T-cell (primary cell): ENCODE results near the gene RBM18. TPM values are rescaled to one million over a fixed set of nuclear protein-coding genes. Genes with fewer than 3 reads are reported as not detected.

Experiments
- ATAC-seq, 4 experiments: fragments of 200-7000 bp in 3 of 4; fragments of 150-1000 bp in 1 of 4; cut with Tn5 transposase; replicated peaks in 1 of 4; 1 replicate in 3 of 4; 2 replicates in 1 of 4; pipeline ENCODE4 v1.10.0; 2021; ENCODE audit warnings: moderate library complexity in 3 of 4, mild to moderate bottlenecking in 2 of 4, moderate number of reproducible peaks in 1 of 4
- CTCF ChIA-PET, 2 donors: fragments of 300-600 bp; sonication (Branson Sonifier 250); formaldehyde crosslinking; loops; one replicate each; lab custom pipeline; 2022; ENCODE audit warnings: antibody characterized with exemption in 2 of 2; lab: Charles Lee
- POLR2A ChIA-PET, 2 donors: fragments of 300-600 bp; sonication (Branson Sonifier 250); formaldehyde crosslinking; loops; one replicate each; lab custom pipeline; 2022; ENCODE audit warnings: antibody characterized with exemption in 2 of 2; lab: Charles Lee
- DNase-seq, 35 experiments: peaks; one replicate each; pipeline versions ENCODE4 v3.0.0 to v3.0.0-alpha.2; 2013 to 2023
- H3K27ac ChIP-seq: one replicate; pipeline ENCODE4 v1.5.1; 2013; ENCODE audit warnings: low read length
- H3K27me3 ChIP-seq, 2 experiments: replicated peaks in 1 of 2; 1 replicate in 1 of 2; 2 replicates in 1 of 2; pipeline versions ENCODE4 v1.6.1 to v1.7.0; 2013; ENCODE audit warnings: low read length in 1 of 2, mixed read lengths in 1 of 2; ENCODE audit not compliant: control insufficient read depth in 2 of 2, insufficient read depth in 2 of 2; ENCODE audit errors: extremely low read depth in 1 of 2
- H3K36me3 ChIP-seq, 2 donors: 1 replicate in 1 of 2; 2 replicates in 1 of 2; pipeline versions ENCODE4 v1.6.1 to v1.7.0; 2013; ENCODE audit warnings: low read length in 1 of 2; ENCODE audit not compliant: control insufficient read depth in 2 of 2, insufficient read depth in 1 of 2; ENCODE audit errors: extremely low read depth in 1 of 2
- H3K4me1 ChIP-seq, 2 experiments: 1 replicate in 1 of 2; 2 replicates in 1 of 2; pipeline versions ENCODE4 v1.6.1 to v1.7.0; 2013; ENCODE audit warnings: low read length in 2 of 2, mixed read lengths in 1 of 2; ENCODE audit not compliant: insufficient read depth in 2 of 2, control insufficient read depth in 1 of 2; ENCODE audit errors: extremely low read depth in 1 of 2
- H3K4me3 ChIP-seq, 2 donors: 1 replicate in 1 of 2; 2 replicates in 1 of 2; pipeline versions ENCODE4 v1.5.1 to v1.7.0; 2013; ENCODE audit warnings: mild to moderate bottlenecking in 2 of 2, low read length in 1 of 2, moderate library complexity in 1 of 2; ENCODE audit not compliant: control insufficient read depth in 1 of 2; ENCODE audit errors: extremely low read depth in 1 of 2
- H3K9me3 ChIP-seq: 2 replicates; pipeline ENCODE4 v1.7.0; 2013
- H3K27ac Mint-ChIP-seq, 2 donors: one replicate each; pipeline ENCODE4 v1.8.0; 2020 to 2021; ENCODE audit warnings: mild to moderate bottlenecking in 2 of 2, mixed read lengths in 2 of 2
- H3K27me3 Mint-ChIP-seq, 2 donors: one replicate each; pipeline ENCODE4 v1.8.0; 2021 to 2022; ENCODE audit warnings: mixed read lengths in 2 of 2
- H3K36me3 Mint-ChIP-seq: one replicate; pipeline ENCODE4 v1.8.0; 2021; ENCODE audit warnings: mixed read lengths
- H3K4me1 Mint-ChIP-seq, 3 donors: one replicate each; pipeline ENCODE4 v1.8.0; 2020 to 2022; ENCODE audit warnings: mixed read lengths in 3 of 3, mild to moderate bottlenecking in 1 of 3
- H3K4me3 Mint-ChIP-seq, 3 donors: one replicate each; pipeline ENCODE4 v1.8.0; 2020 to 2022; ENCODE audit warnings: mild to moderate bottlenecking in 3 of 3, mixed read lengths in 3 of 3, moderate library complexity in 3 of 3
- H3K9me3 Mint-ChIP-seq, 3 donors: one replicate each; pipeline ENCODE4 v1.8.0; 2020 to 2022; ENCODE audit warnings: mixed read lengths in 3 of 3
- WGBS: methylation state at CpG from one replicate; pipeline ENCODE4 v1.1.5; 2013; ENCODE audit warnings: missing lambda C conversion rate; ENCODE audit not compliant: insufficient coverage; 5-methylcytosine and 5-hydroxymethylcytosine counted together
- total RNA-seq, 35 experiments: library from RNA in 6 of 35; stranded (reverse) in 6 of 35; fragments of 120-200 nt in 1 of 35; gene quantifications; one replicate each; pipeline versions ENCODE4 v1.2.1 to v1.2.4 and lab custom pipeline; 2013 to 2026

The RBM18 gene
- total RNA-seq, 5 donors from 2014 or later (not counting 1 experiment from before 2014, with no cell fraction given): 15.8 to 19.9 (median 17.5) TPM

- Mint-ChIP-seq H3K36me3 (peaks cover 71% of the 10 kb centered on the region), H3K4me3 (no peak overlapping the region), H3K9me3 (no peaks in the 10 kb centered on the region), H3K4me1 (peaks cover 0 to 5% (median 0%) of the 10 kb centered on the region in 3 donors), H3K27me3 (no peaks in the 10 kb centered on the region), H3K27ac (no peak overlapping the region)
- ATAC-seq: no peak
- ChIA-PET POLR2A (no interaction called here), CTCF (no interaction called here)
- Histone ChIP-seq H3K4me1 (no peaks in the 10 kb centered on the region), H3K36me3 (peaks cover 5 to 31% of the 10 kb centered on the region in 2 donors), H3K27ac (no peak overlapping the region), H3K9me3 (no peaks in the 10 kb centered on the region), H3K27me3 (no peaks in the 10 kb centered on the region), H3K4me3 (no peak overlapping the region)
- 100% methylated on average over 1 of the region's 3 CpGs for WGBS
- no peak for DNase-seq
Observed at GRCh38 chr9:122297512-122297911, 32.9 kb upstream of the RBM18 start.

DNA sequence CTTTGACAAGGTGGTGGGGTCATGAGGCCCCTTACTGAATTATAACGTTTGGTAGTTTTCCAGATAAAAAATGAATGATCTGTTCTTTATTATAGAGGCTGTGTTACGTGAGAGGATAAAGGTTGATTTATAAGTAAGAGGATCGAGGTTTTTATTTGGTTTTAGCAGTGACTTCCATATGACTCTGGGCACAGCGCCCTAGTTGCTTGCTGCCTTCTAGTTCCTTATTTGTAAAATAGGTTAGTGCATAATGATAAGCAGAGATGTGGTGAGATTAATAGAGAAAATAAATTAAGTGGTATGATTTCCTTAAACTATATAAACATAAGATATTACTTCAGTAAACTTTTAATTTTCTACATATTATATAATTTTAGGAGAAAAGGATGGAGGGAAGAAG is 29.9 kb upstream of the RBM18 start:
- no peaks in the 10 kb centered on the region for H3K9me3 Mint-ChIP-seq
- H3K4me3 ChIP-seq: no peak overlapping the region
- ATAC-seq (no peak), DNase-seq (no peak)
- CTCF ChIA-PET: interaction anchor here in 1 of 2 donors (1.4 kb wide), 1 partner anchor 58 kb away, joined by 3 read pairs; no protein-coding TSS in a partner anchor
- no peak overlapping the region for H3K4me3 Mint-ChIP-seq
- H3K36me3 ChIP-seq: peaks cover 11 to 40% of the 10 kb centered on the region in 2 donors
- no peaks in the 10 kb centered on the region for H3K4me1 ChIP-seq
- no peaks in the 10 kb centered on the region for H3K27me3 ChIP-seq
- H3K9me3 ChIP-seq: no peaks in the 10 kb centered on the region
- no peak overlapping the region for H3K27ac ChIP-seq
- no peak overlapping the region for H3K27ac Mint-ChIP-seq
- WGBS: 71% methylated on average over 2 of the region's 4 CpGs
- H3K4me1 Mint-ChIP-seq: peaks cover 0 to 3% (median 0%) of the 10 kb centered on the region in 3 donors
- H3K36me3 Mint-ChIP-seq: peaks cover 70% of the 10 kb centered on the region
- POLR2A ChIA-PET: no interaction called here
- no peaks in the 10 kb centered on the region for H3K27me3 Mint-ChIP-seq

DNA sequence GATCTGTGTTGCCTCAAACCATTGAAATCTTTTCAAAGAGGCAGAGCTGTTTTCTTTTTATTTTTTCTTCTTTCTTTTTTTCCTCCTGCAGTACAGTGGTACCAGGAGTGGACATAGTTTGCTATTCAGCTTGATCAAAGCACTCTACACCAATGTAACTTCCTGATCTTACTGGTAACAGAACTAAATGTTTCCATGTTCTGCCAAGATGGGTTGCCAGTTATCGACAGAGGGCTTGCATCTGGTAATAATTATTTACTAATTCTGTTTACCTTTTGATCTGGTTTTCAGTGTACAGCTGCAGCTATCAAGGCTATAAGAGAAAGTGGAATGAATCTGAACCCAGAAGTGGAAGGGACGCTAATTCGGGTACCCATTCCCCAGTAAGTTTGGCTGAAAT is 26.8 kb upstream of the RBM18 start:
- Mint-ChIP-seq H3K36me3 (peaks cover 75% of the 10 kb centered on the region), H3K9me3 (no peaks in the 10 kb centered on the region), H3K27me3 (no peaks in the 10 kb centered on the region), H3K4me1 (peaks cover 0 to 5% (median 0%) of the 10 kb centered on the region in 3 donors), H3K27ac (no peak overlapping the region), H3K4me3 (no peak overlapping the region)
- no CpG with 5 or more reads among the region's 3 CpGs for WGBS
- ATAC-seq (no peak), DNase-seq (no peak)
- Histone ChIP-seq H3K27ac (no peak overlapping the region), H3K36me3 (peaks cover 10 to 47% of the 10 kb centered on the region in 2 donors), H3K4me3 (no peak overlapping the region), H3K9me3 (no peaks in the 10 kb centered on the region), H3K4me1 (no peaks in the 10 kb centered on the region), H3K27me3 (no peaks in the 10 kb centered on the region)
- ChIA-PET CTCF (interaction anchor here in 1 of 2 donors (0.5 kb wide), 1 partner anchor 544 kb away, joined by 3 read pairs; no protein-coding TSS in a partner anchor), POLR2A (no interaction called here)

DNA sequence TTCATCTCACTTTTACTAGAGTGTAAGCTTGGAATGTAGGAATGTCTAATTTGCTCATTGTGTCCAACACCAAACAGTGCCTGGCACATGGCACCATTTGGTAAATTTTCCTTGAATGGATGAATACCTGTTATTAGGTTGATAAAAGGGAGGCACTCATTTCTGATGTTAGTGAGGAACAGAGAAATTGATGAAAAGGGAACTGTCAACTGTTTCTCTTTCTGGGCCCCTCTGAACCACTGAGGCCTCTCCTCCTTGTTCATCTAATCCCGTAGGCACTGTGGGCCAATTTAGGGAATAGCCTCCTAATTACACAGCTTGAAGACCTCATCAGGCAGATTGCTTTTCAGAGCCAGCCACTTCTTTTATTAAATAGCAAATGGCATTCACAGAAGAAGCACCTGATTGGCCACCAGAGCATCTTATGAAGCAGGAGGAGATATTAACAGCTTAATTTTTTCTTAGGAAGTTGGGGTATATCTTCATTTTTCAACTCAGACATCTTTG is 22.6 kb upstream of the RBM18 start:
- Mint-ChIP-seq H3K4me3 (peak overlapping the region in 1 of 3 donors; percentile 4), H3K27ac (no peak overlapping the region), H3K27me3 (no peaks in the 10 kb centered on the region), H3K9me3 (no peaks in the 10 kb centered on the region), H3K36me3 (peaks cover 61% of the 10 kb centered on the region), H3K4me1 (peaks cover 0 to 5% (median 0%) of the 10 kb centered on the region in 3 donors)
- Histone ChIP-seq H3K27me3 (no peaks in the 10 kb centered on the region), H3K36me3 (peaks cover 9 to 66% of the 10 kb centered on the region in 2 donors), H3K4me1 (no peaks in the 10 kb centered on the region), H3K9me3 (no peaks in the 10 kb centered on the region), H3K4me3 (no peak overlapping the region), H3K27ac (no peak overlapping the region)
- ChIA-PET POLR2A (no interaction called here), CTCF (no interaction called here)
- ATAC-seq (no peak), DNase-seq (no peak)
- WGBS: no CpG with 5 or more reads among the region's 1 CpG

DNA sequence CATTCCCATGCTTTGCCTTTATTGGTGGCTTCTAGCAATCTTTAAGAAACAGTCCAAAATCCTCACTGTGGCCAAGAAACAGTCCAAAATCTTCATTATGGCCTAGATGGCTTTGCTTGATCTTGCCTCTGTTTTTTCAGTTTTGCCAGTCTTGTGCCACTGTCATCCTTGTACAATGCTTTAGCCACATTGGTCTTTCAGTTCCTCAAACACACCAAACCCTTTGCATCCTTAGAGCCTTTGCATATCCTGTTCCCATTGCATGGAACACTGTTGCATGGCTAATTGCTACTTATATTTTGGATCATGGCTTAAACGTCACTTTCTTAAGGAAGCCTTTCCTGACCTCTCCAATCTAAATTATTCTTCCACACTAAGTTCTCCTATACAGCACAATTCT is 22.1 kb upstream of the RBM18 start:
- WGBS: no CpG with 5 or more reads among the region's 1 CpG
- Histone ChIP-seq H3K4me3 (no peak overlapping the region), H3K36me3 (peaks cover 9 to 66% of the 10 kb centered on the region in 2 donors), H3K27me3 (no peaks in the 10 kb centered on the region), H3K4me1 (no peaks in the 10 kb centered on the region), H3K9me3 (no peaks in the 10 kb centered on the region), H3K27ac (no peak overlapping the region)
- Mint-ChIP-seq H3K4me1 (peaks cover 0 to 5% (median 0%) of the 10 kb centered on the region in 3 donors), H3K4me3 (no peak overlapping the region), H3K9me3 (no peaks in the 10 kb centered on the region), H3K36me3 (peaks cover 62% of the 10 kb centered on the region), H3K27ac (no peak overlapping the region), H3K27me3 (no peaks in the 10 kb centered on the region)
- no peak for DNase-seq
- ChIA-PET POLR2A (no interaction called here), CTCF (no interaction called here)
- ATAC-seq: no peak

- Mint-ChIP-seq H3K36me3 (peaks cover 64% of the 10 kb centered on the region), H3K4me1 (peaks cover 5 to 8% (median 7%) of the 10 kb centered on the region in 3 donors), H3K27me3 (no peaks in the 10 kb centered on the region), H3K9me3 (no peaks in the 10 kb centered on the region), H3K27ac (no peak overlapping the region), H3K4me3 (no peak overlapping the region)
- peaks cover 3 to 49% of the 10 kb centered on the region in 2 donors for H3K36me3 ChIP-seq
- no peaks in the 10 kb centered on the region for H3K9me3 ChIP-seq
- H3K4me3 ChIP-seq: no peak overlapping the region
- CTCF ChIA-PET: no interaction called here
- POLR2A ChIA-PET: no interaction called here
- DNase-seq (no peak), ATAC-seq (no peak)
- 100% methylated on average over 1 of the region's 5 CpGs for WGBS
- H3K27me3 ChIP-seq: no peaks in the 10 kb centered on the region
- H3K4me1 ChIP-seq: no peaks in the 10 kb centered on the region
- no peak overlapping the region for H3K27ac ChIP-seq
Observed at GRCh38 chr9:122281368-122281767, 16.7 kb upstream of the RBM18 start.
